NCI-H774 (cell line): ENCODE measurements around the gene RANBP9.

Experiments
- DNase-seq: peaks from one replicate; lab custom pipeline; 2025; lab: John Stamatoyannopoulos, UW

The RANBP9 gene

DNA sequence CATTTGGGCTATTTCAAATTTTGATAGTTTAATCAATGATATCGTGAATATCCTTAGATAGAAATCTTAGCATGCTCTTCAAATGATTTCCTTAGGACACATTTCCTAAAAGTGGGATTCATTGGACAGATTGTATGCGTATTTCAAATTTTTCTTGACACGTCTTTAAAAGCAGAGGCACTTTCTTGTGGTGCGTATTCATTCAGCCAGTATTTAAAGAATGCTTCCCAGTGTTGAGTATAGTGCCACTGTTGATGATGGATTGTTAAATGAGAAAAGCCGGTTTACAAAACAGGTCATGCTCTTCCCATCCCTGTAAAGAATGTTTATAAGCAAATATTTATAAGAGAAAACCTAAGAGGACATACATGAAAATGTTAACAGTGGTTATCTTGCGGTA is 111.6 kb downstream of the RANBP9 start:
- no peak for DNase-seq

DNA sequence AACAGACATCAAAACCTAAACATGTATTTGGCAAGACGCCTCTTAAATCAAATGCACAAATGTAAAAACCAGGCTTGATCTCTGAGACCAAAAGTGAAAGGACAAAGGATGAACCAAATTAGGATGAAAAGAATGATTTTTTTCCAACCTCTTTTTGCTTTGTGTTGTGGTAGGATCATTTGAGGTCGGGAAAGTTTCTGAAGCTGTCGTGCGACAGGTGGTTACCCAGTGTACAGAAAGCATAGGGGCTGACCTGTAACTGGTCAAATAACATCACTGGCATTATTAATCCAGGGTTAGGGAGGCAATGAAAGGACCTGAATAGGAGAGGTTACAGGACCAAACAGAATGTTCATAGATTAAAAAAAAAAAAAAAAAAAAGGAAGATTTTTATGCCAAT is 114.6 kb downstream of the RANBP9 start:
- DNase-seq, result no peak

DNA sequence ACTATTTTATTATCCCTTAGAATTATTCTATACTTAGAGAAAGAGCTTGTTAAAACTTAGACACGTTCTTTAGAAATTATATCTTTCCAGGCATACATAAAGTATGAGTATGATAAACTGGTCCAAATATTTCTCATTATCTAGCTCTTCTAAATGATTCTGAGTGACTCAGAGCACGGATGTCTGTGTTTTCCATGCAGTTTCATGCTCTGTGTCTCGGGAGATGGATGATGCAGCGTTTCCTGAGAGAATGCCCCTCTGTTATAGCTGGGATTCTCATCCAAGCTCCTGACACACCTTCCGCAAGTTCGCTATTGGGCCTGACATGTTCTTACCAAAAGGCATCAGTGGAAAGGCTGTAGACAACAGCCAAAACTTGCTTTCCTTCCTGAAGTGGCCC is 117.9 kb downstream of the RANBP9 start:
- DNase-seq, result no peak

DNA sequence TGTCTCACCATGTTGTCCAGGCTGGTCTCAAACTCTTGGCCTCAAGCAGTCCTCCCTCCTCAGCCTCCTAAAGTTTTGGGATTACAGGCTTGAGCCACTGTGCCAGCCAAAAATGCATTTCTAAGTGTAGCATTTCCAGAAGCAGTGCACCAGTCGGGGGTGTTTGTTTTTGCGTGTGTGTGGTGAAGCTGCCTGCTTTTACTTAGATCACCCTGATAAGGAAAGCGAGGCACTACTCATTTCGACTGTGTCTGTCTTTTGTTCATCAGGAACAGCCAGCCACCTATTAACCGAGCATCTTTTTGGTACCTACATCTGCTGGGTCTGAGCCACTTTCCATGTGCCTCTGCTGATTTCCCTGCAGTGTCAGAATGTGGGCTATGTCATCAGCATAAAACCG is 118.5 kb downstream of the RANBP9 start:
- DNase-seq, result no peak

DNA sequence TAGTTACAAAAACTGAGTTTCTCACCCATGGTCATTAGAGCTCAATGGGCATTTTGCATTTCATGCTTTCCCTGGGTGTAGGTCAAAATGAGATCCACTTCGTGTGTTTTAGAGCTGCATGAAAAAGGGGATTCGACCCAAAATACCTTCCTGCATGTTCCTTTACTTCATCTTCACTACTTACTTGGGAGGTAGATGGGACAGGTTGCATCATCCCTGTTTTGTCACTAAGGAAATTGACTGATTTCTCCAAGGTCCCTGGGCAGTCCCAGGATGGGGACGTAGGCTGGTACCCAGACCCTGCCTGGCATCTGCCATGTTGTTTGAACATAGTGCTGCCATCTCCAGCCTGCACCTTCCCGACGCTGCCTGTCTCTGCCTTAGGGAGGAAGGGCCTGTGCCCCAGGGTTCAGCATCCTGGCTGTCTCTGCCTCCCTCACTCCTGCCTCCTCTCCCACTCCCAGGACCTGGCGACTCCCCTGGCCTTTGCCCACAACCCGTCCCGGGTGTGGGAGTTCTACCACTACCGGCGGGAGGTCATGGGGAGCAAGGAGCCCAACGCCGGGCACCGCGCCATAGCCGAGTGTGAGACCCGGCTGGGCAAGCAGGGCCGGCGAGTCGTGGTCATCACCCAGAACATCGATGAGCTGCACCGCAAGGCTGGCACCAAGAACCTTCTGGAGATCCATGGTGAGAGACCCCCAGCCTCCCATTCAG is 120.3 kb downstream of the RANBP9 start:
- DNase-seq, result no peak

DNA sequence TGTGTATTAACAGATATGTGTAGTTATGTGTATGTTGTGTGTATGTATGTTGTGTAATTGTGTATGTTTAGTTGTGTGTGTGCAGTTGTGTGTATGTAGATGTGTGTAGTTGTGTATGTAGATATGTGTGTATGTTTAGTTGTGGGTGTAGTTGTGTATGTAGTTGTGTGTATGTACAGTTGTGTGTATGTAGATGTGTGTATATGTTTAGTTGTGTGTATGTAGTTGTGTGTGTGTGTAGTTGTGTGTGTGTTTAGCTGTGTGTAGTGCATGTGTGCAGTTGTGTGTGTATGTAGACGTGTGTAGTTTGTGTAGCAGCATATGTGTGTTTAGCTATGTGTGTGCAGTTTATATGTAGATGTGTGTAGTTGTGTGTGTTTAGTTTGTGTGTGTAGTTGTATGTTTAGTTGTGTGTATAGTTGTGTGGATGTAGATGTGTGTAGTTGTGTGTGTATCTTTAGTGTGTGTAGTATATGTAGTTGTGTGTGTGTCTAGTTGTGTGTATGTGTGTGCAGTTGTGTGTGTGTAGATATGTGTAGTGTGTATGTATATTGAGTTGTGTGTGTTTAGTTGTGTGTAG is 121.0 kb downstream of the RANBP9 start:
- DNase-seq, result no peak

DNA sequence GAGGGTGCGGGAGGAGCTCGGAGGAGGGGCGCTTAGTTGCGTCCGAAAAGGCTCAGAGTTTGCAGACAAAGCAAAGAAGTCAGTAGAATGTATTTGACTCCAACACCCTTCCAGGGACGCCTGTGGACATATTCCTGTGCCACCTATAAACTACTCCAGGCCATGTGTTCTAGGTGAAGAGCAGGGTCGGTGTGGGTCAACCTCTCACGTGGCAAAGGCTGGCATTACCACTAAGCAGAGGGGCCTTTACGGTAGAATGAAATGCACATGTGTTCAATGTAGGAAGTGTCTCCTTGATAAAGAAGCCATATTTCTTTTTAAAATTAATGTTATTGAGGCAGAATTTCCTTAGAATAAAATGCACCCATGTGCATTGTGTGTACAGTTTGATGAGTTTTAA is 121.8 kb downstream of the RANBP9 start:
- DNase-seq, result no peak

DNA sequence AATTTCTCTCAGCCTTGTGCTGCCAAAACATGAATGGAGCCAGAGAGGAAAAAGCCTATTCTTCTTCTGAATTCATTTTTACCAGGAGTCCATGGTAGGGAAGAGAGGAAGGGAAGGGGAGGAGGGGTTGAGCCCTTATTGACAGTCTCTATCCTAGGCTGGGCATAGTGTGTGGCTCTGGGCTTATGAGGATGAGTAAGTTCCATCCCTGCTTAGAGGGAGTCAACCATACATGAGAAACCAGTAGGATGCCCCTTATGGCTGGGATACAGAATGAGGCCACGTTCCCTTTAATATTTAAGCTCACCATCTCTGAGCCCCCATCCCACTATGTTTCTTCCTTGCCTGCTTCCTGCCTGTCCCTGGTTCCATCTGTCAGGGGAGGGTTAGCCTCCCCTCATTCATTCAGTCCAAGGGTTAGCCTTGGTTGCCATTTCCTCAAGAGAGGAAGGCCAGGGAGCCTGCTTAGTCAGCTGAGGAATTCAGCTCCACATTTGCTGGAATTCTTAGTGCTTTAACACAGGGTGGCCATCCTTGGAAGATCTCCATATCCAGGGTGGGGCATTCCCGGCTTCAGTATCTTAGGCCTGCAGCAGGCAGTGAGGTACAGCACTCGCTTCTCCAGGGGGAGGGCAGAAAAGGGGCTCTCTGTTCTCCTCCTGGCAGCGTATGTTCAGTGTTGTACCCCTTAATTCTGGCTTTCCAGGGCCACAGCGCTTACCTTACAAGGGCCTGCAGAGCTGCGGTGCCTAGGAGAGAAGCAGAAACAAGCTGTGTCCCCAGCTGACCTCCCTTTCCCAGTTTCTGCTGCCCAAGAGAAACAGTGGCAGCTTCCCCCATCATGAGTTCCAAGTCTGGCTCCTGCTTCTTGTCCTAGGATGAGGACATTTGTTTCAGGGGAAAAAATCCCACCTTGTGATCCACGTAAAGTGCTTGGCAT is 124.8 kb downstream of the RANBP9 start:
- no peak for DNase-seq

DNA sequence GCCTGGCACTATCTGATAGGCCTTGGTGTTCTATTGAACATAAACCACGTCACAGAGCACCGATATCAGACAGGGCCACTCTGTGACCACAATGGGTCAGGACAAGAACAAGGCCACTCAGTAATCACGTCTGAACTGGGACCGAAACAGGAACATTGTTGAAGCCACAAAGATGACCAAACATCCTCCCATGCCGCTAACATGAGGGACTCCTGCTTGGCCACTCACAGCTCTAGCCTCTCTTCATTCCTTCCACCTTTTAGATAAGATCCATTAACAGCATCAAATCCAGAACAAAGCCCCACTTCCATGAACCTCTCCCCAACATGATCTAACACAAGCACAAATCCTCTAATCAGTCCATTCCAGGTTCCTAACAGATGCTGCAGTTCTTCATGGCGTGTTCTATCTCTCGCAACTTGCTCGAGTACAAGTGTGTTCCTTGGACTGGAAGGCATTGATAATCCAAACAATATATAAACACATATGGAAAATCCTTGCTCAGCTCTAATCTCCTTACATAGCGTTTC is 129.9 kb downstream of the RANBP9 start:
- no peak for DNase-seq

DNA sequence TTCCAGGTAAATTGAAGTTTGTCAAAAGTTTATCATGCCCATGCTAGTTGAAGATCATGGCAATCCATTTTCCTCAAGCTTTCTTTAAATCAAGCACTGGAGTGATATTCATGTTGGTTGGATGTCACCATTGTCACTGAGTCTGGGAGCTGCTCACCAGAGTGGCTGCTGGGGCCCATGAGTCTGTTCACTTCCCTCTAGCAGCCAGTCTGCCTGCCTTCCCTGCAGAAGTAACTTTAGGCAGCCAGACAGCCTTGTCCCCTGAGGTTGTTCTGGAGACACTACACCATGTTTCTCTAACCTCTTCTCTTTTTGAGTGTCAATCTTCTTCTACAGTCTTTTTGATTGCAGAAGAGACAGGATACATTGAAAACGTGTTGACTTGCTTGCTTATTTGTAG is 131.7 kb downstream of the RANBP9 start:
- DNase-seq, result no peak

DNA sequence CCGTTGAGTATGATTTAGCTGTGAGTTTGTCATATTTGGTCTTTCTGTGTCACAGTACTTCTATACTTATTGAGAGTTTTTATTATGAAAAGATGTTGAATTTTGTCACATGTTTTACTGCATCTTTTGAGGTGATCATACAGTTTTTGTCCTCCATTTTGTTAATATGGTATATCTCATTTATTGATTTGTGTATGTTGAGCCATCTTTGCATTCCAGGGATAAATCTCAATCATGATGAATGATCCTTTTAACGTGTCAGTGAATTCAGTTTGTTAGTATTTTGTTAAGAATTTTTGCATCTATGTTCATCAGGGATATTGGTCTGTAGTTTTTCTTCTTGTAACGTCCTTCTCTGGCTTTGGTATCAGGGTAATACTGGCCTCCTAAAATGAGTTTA is 133.7 kb downstream of the RANBP9 start:
- DNase-seq, result no peak

DNA sequence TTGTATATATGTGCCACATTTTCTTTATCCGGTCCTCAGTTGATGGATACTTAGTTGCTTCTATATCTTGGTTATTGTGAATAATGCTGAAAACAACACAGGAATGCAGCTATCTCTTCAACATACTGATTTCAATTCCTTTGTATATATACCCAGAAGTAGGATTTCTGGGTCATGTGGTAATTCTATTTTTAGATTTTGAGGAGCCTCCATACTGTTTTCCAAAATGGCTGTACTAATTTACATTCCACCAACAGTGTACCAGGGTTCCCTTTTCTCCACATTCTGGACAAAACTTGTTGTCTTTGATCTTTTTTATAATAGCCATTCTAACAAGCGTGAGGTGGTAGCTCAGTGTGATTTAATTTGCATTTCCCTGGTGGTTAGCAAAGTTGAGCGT is 135.6 kb downstream of the RANBP9 start:
- DNase-seq, result no peak

DNA sequence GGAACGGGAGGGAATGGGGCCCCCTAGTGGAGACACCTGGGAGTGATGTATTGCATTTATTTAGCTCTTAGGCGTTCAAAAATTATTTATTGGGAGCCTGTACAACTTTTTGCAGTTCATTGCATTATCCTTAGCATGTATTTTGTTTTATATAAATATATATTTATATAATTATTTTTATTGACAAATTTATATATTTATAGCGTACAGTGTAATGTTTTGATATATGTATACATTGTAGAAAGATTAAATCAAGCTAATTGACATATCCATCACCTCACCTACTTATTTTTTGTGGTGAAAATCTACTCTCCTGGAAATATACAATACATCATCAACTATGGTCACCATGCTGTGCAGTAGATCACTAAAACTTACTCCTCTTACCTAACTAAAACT is 136.3 kb downstream of the RANBP9 start:
- no peak for DNase-seq

DNA sequence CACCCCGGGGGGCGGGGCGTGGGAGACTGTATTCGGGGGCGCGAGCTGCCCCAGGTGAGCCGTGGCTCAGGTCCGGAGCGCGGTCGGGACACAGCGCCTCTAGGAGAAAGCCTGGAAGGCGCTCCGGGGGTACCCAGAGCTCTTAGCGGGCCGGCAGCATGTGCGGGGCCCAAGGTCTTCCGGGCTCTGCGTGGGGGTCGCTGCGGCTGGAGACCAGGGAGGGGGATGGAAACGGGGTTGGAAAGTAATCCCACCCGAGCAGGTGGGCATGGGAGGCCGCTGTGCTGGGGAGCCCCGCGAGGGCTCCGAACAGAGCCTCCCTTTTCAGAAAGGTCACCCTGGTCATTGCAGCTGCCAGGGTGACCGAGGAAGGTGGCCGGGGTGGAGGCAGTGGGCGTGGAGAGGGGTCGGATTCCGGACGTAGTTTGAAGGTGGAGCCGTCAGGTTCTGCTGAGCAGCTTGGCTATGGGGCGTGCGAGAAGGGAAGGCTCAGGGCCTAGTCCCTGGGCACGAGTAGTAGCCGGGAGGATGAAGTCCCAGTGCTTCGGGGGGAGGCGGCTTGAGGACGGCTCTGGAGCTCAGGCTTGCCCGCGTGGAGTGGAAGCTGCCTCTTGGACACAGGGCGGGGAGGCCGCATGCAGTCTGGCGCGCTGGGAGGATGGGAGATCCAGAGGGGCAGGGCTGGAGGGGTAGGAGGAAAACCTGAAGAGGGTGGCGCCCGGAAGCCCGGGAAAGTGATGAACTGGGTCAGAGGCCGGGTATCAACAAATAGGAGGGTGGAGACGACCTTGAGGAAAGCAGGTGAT is 136.9 kb downstream of the RANBP9 start, which contains the start of gene SIRT5:
TSS of gene SIRT5 (plus strand) at position 31 of the 806 bp plus-strand sequence. CDS start 9,510 bp downstream, outside the sequence.
- DNase-seq, result peak; percentile 83

DNA sequence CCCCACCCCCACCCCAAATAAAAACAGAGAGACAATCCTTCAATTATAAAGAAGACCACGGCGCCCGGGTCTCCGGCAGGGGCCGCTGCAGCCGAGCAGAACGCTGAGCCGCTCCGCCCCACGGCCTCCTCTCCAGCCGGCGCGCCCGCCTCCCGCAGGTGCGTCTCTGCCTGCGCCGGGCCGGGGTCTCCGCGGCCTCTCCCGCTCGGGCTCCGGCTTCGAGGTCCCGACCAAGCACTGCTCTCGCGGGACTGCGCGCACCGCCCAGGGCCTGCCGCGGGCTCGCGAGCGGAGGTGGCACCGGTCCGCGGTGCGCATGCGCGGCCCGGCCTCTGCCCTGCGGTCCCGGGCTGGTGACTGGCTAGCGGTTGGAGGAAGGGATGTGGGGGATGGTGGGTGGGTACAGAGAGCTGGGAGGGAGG is 137.5 kb downstream of the RANBP9 start:
- peak; percentile 93 for DNase-seq

DNA sequence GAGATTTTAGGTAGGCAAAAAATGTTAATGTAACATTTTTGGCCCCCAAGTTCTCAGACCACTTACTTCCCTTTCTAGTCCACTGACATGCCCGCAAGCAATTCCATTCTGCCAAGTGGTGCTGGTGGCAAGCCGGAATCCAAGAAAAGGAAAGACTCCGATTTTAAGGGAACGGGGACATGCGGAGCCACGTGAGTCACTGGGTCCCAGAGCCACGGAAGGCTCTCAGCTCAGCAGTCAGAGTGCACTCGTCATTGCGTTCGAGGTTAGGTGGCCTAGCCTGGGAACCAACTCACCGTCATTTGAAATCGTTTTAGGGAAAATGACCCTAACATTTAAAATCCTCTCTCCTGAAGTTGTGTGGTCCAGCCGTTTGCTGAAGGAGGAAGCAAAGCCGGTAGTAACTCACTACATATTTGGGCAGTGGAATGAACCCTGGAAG is 137.9 kb downstream of the RANBP9 start:
- no peak for DNase-seq

DNA sequence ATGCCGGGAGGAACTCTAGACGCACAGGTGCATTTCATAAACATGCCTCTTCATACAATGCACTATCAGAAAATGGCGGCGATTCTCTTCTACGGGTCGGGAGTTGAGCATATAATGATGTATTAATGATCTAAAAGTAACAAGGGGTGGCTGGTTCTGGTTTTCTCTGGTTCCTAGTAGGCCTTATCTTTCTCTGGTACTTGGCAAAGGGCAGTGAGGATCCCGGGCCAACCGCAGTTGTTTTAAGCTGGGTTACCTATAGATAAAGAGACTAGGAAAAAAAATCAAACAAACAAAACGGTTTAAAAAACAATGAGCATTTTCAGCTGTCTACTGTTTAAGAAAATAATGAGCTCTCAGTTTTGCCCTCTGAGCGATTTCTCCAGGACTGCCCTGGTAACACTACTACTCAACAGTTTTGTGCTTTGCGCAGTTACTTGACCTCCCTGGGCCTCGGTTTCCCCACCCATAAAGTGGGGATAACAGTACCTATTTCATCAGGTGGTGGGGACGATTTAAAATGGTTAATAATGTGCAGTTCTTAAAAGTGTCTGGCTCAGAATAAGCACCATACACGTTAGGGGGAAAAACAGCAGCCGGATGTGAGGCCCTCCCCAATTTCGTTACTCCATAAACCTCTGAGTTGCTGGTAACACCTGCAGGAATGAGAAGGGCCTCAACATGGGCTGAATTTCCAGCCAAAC is 138.5 kb downstream of the RANBP9 start:
- no peak for DNase-seq

DNA sequence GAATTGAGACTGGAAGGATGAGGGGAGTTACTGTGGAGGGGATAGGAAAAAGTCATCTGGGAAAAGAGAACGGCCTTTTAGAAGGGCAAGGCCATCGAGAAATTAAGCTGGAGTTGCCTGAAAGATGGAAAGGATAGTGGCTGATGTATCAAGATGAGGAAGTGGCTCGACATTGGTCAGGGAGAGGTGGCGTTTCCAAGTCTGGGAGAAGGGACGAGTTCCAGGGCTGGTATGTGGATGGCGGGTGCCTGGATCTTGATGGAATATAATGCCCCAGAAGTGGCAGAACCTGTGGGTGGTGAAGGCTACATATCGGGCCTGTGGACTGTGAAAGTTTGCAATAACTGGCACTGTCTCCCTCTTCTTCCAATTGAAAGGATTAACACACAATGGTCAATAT is 139.4 kb downstream of the RANBP9 start:
- DNase-seq, result no peak
